Activated CD8-positive, alpha-beta T cell treated with anti-CD3 and anti-CD28 coated beads for 36 hours (primary cell): ENCODE data around the gene PIK3C2G. TPM values are rescaled to one million over a fixed set of nuclear protein-coding genes. Genes with fewer than 3 reads are reported as not detected.

Experiments
- ATAC-seq: fragments of 200-7000 bp; cut with Tn5 transposase; one replicate; pipeline ENCODE4 v1.10.0; 2021; ENCODE audit warnings: mild to moderate bottlenecking, moderate library complexity
- CTCF ChIA-PET: fragments of 350-600 bp; sonication (Branson Sonifier 250); formaldehyde crosslinking; loops from one replicate; lab custom pipeline; 2021; ENCODE audit warnings: antibody characterized with exemption; lab: Charles Lee
- POLR2A ChIA-PET: fragments of 350-600 bp; sonication (Branson Sonifier 250); formaldehyde crosslinking; loops from one replicate; lab custom pipeline; 2021; ENCODE audit warnings: antibody characterized with exemption; lab: Charles Lee
- DNase-seq: peaks from one replicate; pipeline ENCODE4 v3.0.0-alpha.2; 2020
- H3K27ac Mint-ChIP-seq: one replicate; pipeline ENCODE4 v1.8.0; 2021; ENCODE audit warnings: mild to moderate bottlenecking, mixed read lengths
- H3K27me3 Mint-ChIP-seq: one replicate; pipeline ENCODE4 v1.8.0; 2021; ENCODE audit warnings: mixed read lengths
- H3K36me3 Mint-ChIP-seq: one replicate; pipeline ENCODE4 v1.8.0; 2021; ENCODE audit warnings: low read depth, mixed read lengths
- H3K4me1 Mint-ChIP-seq: one replicate; pipeline ENCODE4 v1.8.0; 2021; ENCODE audit warnings: low read depth, mixed read lengths
- H3K4me3 Mint-ChIP-seq: one replicate; pipeline ENCODE4 v1.8.0; 2021; ENCODE audit warnings: mild to moderate bottlenecking, moderate library complexity, mixed read lengths
- H3K9me3 Mint-ChIP-seq: one replicate; pipeline ENCODE4 v1.8.0; 2021; ENCODE audit warnings: mixed read lengths
- intact Hi-C: fragments of 100-400 bp; cut with micrococcal nuclease; formaldehyde crosslinking; loops from one replicate; pipeline ENCODE4 v1.10.0; 2022
- total RNA-seq, 2 experiments: library from RNA; stranded (reverse); gene quantifications; one replicate each; pipeline ENCODE4 v1.2.3, GENCODE V29; 2021
- TF ChIP-seq, protein P1 (sequence below): fragments of 200-600 bp; IDR thresholded peaks from one replicate; pipeline ENCODE4 v1.8.0; 2022; ENCODE audit warnings: antibody characterized with exemption, mild to moderate bottlenecking

Gene PIK3C2G
- total RNA-seq, 2 experiments from 2014 or later: not detected

DNA sequence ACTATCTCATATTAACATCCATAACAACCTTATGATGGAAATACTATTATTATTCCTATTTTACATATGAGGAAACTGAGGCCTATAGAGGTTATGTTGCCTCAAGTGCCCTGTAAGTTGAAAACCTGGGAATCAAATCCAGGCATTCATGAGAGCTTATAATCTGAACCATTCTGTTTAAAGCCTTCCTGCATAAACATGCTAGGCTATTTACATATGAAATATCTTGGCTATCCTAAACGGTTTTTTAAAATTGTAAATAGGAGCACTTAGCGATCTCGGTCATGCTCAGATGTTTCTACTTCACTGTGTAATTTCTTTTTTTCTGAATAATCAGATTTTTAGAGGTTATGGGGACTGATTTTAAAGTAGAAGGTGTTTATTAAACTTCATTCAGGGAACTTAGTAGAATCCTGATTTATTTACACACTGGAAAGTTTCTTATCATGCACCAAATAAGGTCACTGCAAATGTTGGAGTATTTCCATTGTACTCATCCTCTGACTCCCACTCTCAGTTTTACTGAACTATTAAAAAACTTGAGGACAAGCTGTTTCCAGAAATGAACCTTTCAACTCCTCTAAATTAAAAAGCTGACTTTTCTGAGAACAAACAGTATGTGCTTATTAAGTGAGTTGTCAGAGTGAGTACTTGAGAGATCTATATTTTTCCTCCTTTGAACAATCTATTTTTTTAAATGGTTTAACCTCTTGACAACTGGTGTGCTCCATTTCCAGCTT lies 141.7 kb downstream of the PIK3C2G start:
- POLR2A ChIA-PET: no interaction called here
- H3K4me1 Mint-ChIP-seq: no peaks in the 10 kb centered on the region
- no peak for DNase-seq
- no peak for ATAC-seq
- no peaks in the 10 kb centered on the region for H3K36me3 Mint-ChIP-seq
- H3K9me3 Mint-ChIP-seq: peaks cover 10% of the 10 kb centered on the region
- H3K4me3 Mint-ChIP-seq: no peak overlapping the region
- no peak overlapping the region for H3K27ac Mint-ChIP-seq
- intact Hi-C loops: no loop called here
- H3K27me3 Mint-ChIP-seq: no peaks in the 10 kb centered on the region
- TF ChIP-seq, protein P1, sequence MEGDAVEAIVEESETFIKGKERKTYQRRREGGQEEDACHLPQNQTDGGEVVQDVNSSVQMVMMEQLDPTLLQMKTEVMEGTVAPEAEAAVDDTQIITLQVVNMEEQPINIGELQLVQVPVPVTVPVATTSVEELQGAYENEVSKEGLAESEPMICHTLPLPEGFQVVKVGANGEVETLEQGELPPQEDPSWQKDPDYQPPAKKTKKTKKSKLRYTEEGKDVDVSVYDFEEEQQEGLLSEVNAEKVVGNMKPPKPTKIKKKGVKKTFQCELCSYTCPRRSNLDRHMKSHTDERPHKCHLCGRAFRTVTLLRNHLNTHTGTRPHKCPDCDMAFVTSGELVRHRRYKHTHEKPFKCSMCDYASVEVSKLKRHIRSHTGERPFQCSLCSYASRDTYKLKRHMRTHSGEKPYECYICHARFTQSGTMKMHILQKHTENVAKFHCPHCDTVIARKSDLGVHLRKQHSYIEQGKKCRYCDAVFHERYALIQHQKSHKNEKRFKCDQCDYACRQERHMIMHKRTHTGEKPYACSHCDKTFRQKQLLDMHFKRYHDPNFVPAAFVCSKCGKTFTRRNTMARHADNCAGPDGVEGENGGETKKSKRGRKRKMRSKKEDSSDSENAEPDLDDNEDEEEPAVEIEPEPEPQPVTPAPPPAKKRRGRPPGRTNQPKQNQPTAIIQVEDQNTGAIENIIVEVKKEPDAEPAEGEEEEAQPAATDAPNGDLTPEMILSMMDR: no peak
- CTCF ChIA-PET: no interaction called here

DNA sequence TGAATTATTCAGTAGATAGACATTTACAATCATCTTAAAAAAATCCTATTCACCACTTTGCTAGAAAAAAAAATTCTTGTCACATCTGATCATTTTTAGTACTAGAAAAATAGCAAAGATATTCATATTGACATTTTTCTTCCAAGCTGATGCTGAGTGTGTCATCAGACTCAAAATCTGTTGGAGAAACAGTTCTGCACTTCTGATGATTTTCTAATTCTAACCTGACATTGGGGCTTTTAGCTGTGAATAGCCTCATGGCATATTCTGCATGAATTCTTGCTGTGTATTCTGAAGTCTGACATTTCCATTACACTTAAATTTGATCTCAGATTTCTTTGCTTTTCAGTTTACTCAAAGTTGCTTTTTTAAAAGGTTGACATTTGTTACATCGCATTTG lies 150.1 kb downstream of the PIK3C2G start:
- ATAC-seq: no peak

DNA sequence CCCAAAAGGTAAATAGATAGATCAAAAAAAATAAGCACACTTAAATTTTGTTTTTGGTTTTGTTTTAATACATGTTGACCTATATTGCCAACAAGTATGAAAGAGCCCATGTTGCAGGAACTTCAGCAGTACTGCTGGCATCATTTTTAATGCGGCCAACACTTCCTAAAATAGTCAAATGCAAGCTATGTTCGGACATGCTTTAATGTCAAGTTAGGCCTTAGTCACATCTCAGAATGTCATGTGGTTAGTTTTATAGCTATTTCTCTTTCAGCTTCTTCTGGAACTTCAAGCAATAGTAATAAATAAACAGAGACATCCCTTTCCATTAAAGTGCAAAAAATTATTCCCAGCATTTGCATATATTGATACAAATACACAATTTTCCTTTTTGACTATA lies 153.4 kb downstream of the PIK3C2G start:
- no peak for DNase-seq
- no peaks in the 10 kb centered on the region for H3K36me3 Mint-ChIP-seq
- TF ChIP-seq, protein P1: no peak
- intact Hi-C loops: no loop called here
- ChIA-PET CTCF (no interaction called here), POLR2A (no interaction called here)
- no peaks in the 10 kb centered on the region for H3K9me3 Mint-ChIP-seq
- H3K27ac Mint-ChIP-seq: no peak overlapping the region
- no peaks in the 10 kb centered on the region for H3K4me1 Mint-ChIP-seq
- no peak for ATAC-seq
- H3K4me3 Mint-ChIP-seq: no peak overlapping the region
- no peaks in the 10 kb centered on the region for H3K27me3 Mint-ChIP-seq

More for the DNA sequence above, 150.1 kb downstream of the PIK3C2G start:
- Mint-ChIP-seq H3K4me1 (no peaks in the 10 kb centered on the region), H3K27me3 (no peaks in the 10 kb centered on the region), H3K4me3 (no peak overlapping the region), H3K27ac (no peak overlapping the region), H3K9me3 (peaks cover 6% of the 10 kb centered on the region), H3K36me3 (no peaks in the 10 kb centered on the region)
- POLR2A ChIA-PET: no interaction called here
- intact Hi-C loops: no loop called here
- TF ChIP-seq, protein P1: no peak
- no peak for DNase-seq
- CTCF ChIA-PET: no interaction called here

DNA sequence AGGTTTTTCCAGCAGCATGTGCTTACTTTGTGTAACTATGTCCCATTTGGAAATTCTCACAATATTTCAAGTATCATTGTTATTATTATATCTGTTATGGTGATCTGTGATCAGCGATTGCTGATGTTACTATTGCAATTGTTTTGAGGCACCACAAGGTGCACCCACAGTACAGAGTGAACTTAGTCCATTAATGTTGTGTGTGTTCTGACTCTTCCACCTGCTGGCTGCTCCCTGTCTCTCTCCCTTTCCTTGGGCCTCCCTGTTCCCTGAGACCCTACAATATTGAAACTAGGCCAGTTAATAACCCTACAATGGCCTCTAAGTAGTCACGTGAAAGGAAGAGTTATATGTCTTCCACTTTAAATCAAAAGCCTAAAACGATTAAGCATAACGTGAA lies 153.9 kb downstream of the PIK3C2G start:
- no peak overlapping the region for H3K27ac Mint-ChIP-seq
- TF ChIP-seq, protein P1: no peak
- H3K4me3 Mint-ChIP-seq: no peak overlapping the region
- POLR2A ChIA-PET: no interaction called here
- no peak for DNase-seq
- H3K9me3 Mint-ChIP-seq: no peaks in the 10 kb centered on the region
- no peaks in the 10 kb centered on the region for H3K27me3 Mint-ChIP-seq
- no peak for ATAC-seq
- H3K36me3 Mint-ChIP-seq: no peaks in the 10 kb centered on the region
- CTCF ChIA-PET: no interaction called here
- intact Hi-C loops: no loop called here
- H3K4me1 Mint-ChIP-seq: no peaks in the 10 kb centered on the region

DNA sequence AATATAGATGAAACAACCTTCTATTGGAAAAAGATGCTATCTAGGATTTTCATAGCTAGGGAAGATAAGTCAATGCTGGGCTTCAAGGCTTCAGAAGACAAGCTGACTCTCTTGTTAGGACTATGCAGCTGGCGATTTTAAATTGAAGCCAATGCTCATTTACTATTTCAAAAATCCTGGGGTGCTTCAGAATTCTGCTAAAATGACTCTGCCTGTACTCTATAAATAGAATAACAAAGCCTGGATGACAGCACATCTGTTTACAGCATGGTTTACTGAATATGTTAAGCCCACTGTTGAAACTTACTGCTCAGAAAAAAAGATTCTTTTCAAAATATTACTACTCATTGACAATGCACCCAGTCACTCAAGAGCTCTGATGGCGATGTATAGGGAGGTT lies 155.1 kb downstream of the PIK3C2G start:
- intact Hi-C loops: no loop called here
- Mint-ChIP-seq H3K4me1 (no peaks in the 10 kb centered on the region), H3K27me3 (no peaks in the 10 kb centered on the region), H3K36me3 (no peaks in the 10 kb centered on the region), H3K27ac (no peak overlapping the region), H3K9me3 (no peaks in the 10 kb centered on the region), H3K4me3 (no peak overlapping the region)
- CTCF ChIA-PET: no interaction called here
- DNase-seq: no peak
- no peak for ATAC-seq
- TF ChIP-seq, protein P1: no peak
- POLR2A ChIA-PET: no interaction called here
